GM12892 (cell line): ENCODE results near the gene SHISA7.

Experiments used
- POLR2AphosphoS5 ChIP-seq: IDR thresholded peaks from 2 replicates; pipeline ENCODE4 v1.6.1; 2011; ENCODE audit warnings: low read depth, low read length, control low read depth
- TAF1 ChIP-seq: IDR thresholded peaks from 2 replicates; pipeline ENCODE4 v1.6.1; 2011; ENCODE audit warnings: low read depth, mild to moderate bottlenecking, control low read depth, low read length, borderline replicate concordance

DNA sequence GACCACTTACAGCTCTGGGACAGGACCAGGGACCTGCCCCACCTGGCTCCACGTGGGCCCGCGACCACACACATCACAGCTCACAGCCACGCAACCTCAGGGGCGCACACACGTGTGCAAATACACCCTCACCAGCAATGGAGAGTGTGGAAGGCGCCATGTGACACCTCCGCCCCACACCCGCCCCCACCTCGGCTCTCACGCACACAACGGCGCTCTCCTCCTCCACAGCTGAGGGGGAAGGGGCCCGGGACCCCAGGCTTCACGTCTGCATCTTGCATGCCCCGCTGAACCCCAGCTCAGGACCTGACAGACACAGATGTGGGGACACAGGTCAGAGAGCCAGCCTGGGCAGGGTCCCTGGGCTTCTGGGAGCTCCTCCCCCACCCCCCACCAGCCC lies 6.4 kb upstream of the SHISA7 start:
- TF ChIP-seq POLR2AphosphoS5 = no peak
- TF ChIP-seq TAF1 = no peak
